Spinal cord (tissue), 10 donors: Measurements from ENCODE around the gene ACTL8. TPM values are rescaled to one million over a fixed set of nuclear protein-coding genes. Genes with fewer than 3 reads are reported as not detected.

ENCODE experiments used
- DNase-seq, 6 donors: peaks; one replicate each; pipeline versions ENCODE4 v3.0.0 to v3.0.0-alpha.2; 2013 to 2015; ENCODE audit warnings: low spot score in 6 of 6, low read depth in 4 of 6
- H3K27ac ChIP-seq: one replicate; pipeline ENCODE4 v1.5.1; 2013; ENCODE audit warnings: low read depth, low read length, control low read depth
- H3K27me3 ChIP-seq: one replicate; pipeline ENCODE4 v1.6.1; 2013; ENCODE audit warnings: low read length; ENCODE audit not compliant: control insufficient read depth, insufficient read depth
- H3K36me3 ChIP-seq: one replicate; pipeline ENCODE4 v1.6.1; 2013; ENCODE audit warnings: low read length; ENCODE audit not compliant: control insufficient read depth, insufficient read depth
- H3K4me1 ChIP-seq: one replicate; pipeline ENCODE4 v1.6.1; 2013; ENCODE audit warnings: low read length; ENCODE audit not compliant: control insufficient read depth, insufficient read depth
- H3K4me3 ChIP-seq: one replicate; pipeline ENCODE4 v1.5.1; 2013; ENCODE audit warnings: low read depth, low read length, control low read depth
- H3K9me3 ChIP-seq: one replicate; pipeline ENCODE4 v1.6.1; 2013; ENCODE audit warnings: low read length; ENCODE audit not compliant: control insufficient read depth, insufficient read depth
- WGBS: methylation state at CpG from one replicate; pipeline ENCODE4 v1.1.5; 2013; ENCODE audit warnings: missing lambda C conversion rate; ENCODE audit not compliant: insufficient coverage; 5-methylcytosine and 5-hydroxymethylcytosine counted together
- polyA plus RNA-seq, 2 donors: library from polyadenylated mRNA; unstranded; fragments of 120-200 nt; gene quantifications; one replicate each; pipeline ENCODE4 v1.2.1, GENCODE V29; 2013; ENCODE audit not compliant: insufficient read length in 2 of 2
- total RNA-seq, 2 donors: library from RNA; depleted of rRNA in 1 of 2; stranded (reverse); fragments of 120-200 nt in 1 of 2; fragments of >200 nt in 1 of 2; gene quantifications; one replicate each; pipeline versions ENCODE4 v1.2.3 to v1.2.4, GENCODE V29; 2013 to 2014
- donor health status: healthy.

ACTL8 gene
- total and polyA plus RNA-seq, 4 donors = 0.23 TPM; not detected in 3

GRCh38 chr1:17763995-17764394 is 8.9 kb downstream of the ACTL8 start:
- WGBS = 82% methylated on average over 5 of the region's 5 CpGs
- Histone ChIP-seq H3K9me3 (peaks cover 2% of the 10 kb centered on the region), H3K36me3 (no peaks in the 10 kb centered on the region), H3K27me3 (no peaks in the 10 kb centered on the region), H3K4me1 (peaks cover 7% of the 10 kb centered on the region), H3K4me3 (no peak overlapping the region), H3K27ac (no peak overlapping the region)
- DNase-seq = no peak

DNA sequence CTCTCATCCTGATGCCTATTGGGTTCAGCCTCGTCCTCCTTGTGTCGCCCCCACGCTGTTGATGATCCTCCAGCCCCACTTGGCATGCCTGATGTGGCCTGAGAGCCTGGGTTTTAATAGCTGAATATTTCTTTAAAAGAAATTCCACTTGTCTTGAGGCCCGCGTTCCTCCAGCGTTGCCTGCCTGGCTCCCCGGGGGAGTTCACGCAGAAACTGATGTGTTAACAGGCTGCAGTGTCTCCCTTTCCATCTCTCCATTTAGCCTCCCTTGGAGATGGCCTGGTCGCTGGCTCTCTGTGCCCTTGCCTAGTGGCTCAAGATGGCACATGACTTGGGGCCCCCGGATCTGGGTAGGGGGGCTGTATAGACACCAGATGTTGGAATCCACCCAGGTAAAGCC is 9.5 kb downstream of the ACTL8 start:
- DNase-seq = peak in 1 of 6 donors; percentile 44
- Histone ChIP-seq H3K27ac (no peak overlapping the region), H3K4me3 (no peak overlapping the region), H3K9me3 (no peaks in the 10 kb centered on the region), H3K36me3 (no peaks in the 10 kb centered on the region), H3K27me3 (no peaks in the 10 kb centered on the region), H3K4me1 (peaks cover 7% of the 10 kb centered on the region)
- WGBS = 76% methylated on average over 10 of the region's 10 CpGs

DNA sequence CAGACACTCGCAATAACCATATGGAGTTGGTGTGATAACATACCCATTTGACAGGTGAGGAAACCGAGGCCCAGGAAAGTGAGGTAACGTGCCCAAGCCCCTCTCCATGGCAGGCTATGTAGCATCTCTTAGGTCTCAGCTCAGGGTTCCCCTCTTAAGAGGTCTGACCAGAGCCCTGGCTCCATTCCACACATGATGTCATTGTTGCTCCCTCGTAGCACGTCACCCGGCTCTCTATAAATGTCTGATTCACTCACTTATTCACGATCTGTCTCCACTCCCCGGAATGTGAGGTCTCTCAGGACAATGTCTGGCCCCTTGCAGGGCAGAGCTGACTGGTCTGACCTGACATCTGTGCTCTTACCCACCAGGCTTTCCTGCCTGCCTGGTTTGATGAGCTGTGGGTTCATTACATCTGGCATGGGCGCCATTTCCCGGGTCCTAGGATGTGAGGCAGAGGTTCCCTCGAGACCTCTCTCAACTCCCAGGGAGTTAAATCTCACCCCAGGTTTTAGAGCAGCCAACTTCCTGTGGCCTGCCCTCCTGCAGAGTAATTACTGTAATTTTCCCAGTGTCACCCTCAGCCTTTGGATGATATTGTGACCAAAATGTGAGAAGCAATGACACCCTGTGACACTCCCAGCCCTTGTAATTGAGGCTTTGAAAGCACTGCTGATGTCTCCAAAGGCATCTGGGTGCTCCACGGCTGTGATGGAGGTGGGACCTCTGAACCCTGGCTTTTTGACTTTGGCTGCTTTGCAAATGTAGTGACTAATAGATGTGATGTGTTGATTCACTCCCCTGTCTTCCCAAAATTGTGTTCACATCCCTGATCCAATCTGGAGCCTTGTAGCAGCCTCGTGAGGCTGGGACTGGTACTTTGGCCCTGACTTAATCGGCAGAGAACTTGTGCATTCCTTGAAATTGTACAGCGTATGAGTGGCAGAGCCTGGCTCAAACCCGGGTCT is 10.6 kb downstream of the ACTL8 start:
- Histone ChIP-seq H3K27me3 (no peaks in the 10 kb centered on the region), H3K4me3 (no peak overlapping the region), H3K9me3 (no peaks in the 10 kb centered on the region), H3K36me3 (no peaks in the 10 kb centered on the region), H3K4me1 (peaks cover 7% of the 10 kb centered on the region), H3K27ac (no peak overlapping the region)
- 68% methylated on average over 12 of the region's 16 CpGs for WGBS
- DNase-seq = no peak

GRCh38 chr1:17768651-17769241 is 13.6 kb downstream of the ACTL8 start:
- DNase-seq = no peak
- H3K4me1 ChIP-seq = peaks cover 12% of the 10 kb centered on the region
- no peaks in the 10 kb centered on the region for H3K9me3 ChIP-seq
- no peaks in the 10 kb centered on the region for H3K27me3 ChIP-seq
- no peak overlapping the region for H3K4me3 ChIP-seq
- H3K36me3 ChIP-seq = no peaks in the 10 kb centered on the region
- no peak overlapping the region for H3K27ac ChIP-seq
- WGBS = 59% methylated on average over 3 of the region's 10 CpGs

DNA sequence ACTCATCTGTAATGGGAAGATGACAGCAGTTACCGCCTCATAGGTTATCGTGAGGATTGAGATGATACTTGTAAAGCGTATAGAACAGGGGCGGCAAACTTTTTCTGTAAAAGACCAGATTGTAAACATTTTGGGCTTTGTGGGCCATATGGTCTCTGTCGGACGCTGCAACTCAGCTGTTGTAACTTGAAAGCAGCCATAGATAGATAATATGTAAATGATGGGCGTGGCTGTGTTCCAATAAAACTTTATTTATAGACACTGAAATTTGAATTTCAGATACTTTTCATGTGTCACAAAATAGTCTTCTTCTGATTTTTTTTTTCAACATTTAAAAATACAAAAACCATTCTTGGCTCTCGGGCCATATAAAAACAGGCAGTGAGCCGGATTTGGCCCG is 15.8 kb downstream of the ACTL8 start:
- no peak overlapping the region for H3K4me3 ChIP-seq
- H3K36me3 ChIP-seq = no peaks in the 10 kb centered on the region
- DNase-seq = peak in 1 of 6 donors; percentile 83
- WGBS = 100% methylated on average over 4 of the region's 10 CpGs
- no peaks in the 10 kb centered on the region for H3K9me3 ChIP-seq
- H3K27ac ChIP-seq = no peak overlapping the region
- peaks cover 10% of the 10 kb centered on the region for H3K4me1 ChIP-seq
- no peaks in the 10 kb centered on the region for H3K27me3 ChIP-seq

DNA sequence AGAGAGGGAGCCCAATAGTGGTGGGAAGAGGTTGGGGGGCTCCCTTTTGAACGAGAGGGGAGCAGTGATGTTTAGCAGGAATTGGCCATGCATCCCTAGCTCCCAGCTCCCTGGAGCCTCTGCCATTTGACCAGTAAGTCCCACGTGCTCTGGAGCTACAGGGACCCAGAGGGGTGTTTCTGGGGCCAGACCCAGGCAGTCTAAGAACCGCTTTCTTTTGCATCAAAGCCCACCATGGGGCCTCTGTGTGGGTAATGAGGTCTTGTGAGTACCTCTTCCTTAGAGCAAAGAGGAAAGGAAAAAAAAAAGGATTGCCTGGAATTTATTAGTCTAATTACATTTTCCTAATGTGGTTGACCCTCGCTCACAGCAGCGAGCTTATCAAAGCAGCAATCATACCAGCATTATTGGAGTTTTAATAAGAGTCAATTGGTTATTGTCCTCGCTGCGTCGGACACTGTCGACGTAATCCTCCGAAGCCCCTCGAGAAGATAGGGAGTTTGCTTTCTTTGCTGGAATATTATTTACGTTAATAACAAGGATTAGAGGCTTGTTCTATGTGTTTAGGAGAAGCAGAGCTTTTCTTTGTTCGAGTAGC is 17.6 kb downstream of the ACTL8 start:
- peaks cover 12% of the 10 kb centered on the region for H3K4me1 ChIP-seq
- 54% methylated on average over 4 of the region's 14 CpGs for WGBS
- H3K4me3 ChIP-seq = no peak overlapping the region
- H3K27ac ChIP-seq = no peak overlapping the region
- DNase-seq = peak in 1 of 6 donors; percentile 86
- H3K27me3 ChIP-seq = no peaks in the 10 kb centered on the region
- H3K36me3 ChIP-seq = no peaks in the 10 kb centered on the region
- H3K9me3 ChIP-seq = no peaks in the 10 kb centered on the region

GRCh38 chr1:17773591-17774326 is 18.6 kb downstream of the ACTL8 start:
- H3K4me3 ChIP-seq = no peak overlapping the region
- no peaks in the 10 kb centered on the region for H3K9me3 ChIP-seq
- H3K36me3 ChIP-seq = no peaks in the 10 kb centered on the region
- no peak overlapping the region for H3K27ac ChIP-seq
- WGBS = 78% methylated on average over 11 of the region's 16 CpGs
- H3K27me3 ChIP-seq = no peaks in the 10 kb centered on the region
- DNase-seq = no peak
- peaks cover 12% of the 10 kb centered on the region for H3K4me1 ChIP-seq

DNA sequence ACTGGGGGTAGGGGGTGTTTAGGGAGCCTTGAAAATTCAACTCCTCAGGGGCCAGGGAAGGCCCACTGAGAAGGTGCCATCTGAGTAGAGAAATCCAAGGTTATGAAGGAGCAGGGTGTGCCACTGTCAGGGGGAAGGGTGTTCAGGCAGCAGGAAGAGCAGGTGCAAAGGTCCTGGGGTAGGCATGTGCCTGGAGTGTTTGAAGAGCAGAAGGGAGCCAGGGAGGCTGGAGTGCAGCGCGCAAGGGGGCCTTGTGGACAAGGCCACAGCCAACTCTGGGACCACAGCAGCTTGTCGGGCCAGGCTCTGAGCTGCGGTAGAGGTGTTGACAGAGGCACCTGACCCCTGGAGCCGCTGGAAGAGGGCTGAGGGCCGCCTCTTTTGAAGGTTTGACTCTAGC is 19.3 kb downstream of the ACTL8 start:
- Histone ChIP-seq H3K4me3 (no peak overlapping the region), H3K4me1 (peaks cover 12% of the 10 kb centered on the region), H3K27ac (no peak overlapping the region), H3K36me3 (no peaks in the 10 kb centered on the region), H3K9me3 (no peaks in the 10 kb centered on the region), H3K27me3 (no peaks in the 10 kb centered on the region)
- DNase-seq = no peak
- 94% methylated on average over 5 of the region's 6 CpGs for WGBS

DNA sequence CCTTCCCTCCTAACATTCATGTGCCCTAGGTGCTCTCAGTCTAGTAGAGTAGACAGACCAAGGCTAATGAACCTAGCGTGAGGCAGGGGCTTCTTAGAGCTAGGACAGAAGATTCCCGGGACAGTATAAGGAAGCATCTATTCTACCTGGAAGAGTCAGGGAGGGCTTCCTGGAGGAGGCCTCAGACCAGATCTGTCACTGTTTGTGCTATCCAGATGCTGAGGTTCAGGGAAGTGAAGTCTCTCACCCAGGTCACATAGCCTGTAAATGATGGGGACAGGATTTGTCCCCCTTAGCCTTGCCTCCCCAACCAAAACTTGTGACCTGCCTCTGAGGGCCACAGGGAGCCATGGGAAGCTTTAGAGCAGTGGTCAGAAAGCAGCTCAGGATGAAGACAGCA is 20.7 kb downstream of the ACTL8 start:
- WGBS = 89% methylated on average over 1 of the region's 2 CpGs
- H3K4me3 ChIP-seq = no peak overlapping the region
- H3K27me3 ChIP-seq = no peaks in the 10 kb centered on the region
- no peak for DNase-seq
- no peaks in the 10 kb centered on the region for H3K9me3 ChIP-seq
- peaks cover 12% of the 10 kb centered on the region for H3K4me1 ChIP-seq
- H3K36me3 ChIP-seq = no peaks in the 10 kb centered on the region
- H3K27ac ChIP-seq = no peak overlapping the region
